ENCODE results near the gene HBEGF. TPM values are rescaled to one million over a fixed set of nuclear protein-coding genes. Genes with fewer than 3 reads are reported as not detected.

The HBEGF gene
- total and polyA plus RNA-seq, 2 donors (not counting 1 experiment from before 2014, with no cell fraction given), result 0.89 to 2.4 TPM

DNA sequence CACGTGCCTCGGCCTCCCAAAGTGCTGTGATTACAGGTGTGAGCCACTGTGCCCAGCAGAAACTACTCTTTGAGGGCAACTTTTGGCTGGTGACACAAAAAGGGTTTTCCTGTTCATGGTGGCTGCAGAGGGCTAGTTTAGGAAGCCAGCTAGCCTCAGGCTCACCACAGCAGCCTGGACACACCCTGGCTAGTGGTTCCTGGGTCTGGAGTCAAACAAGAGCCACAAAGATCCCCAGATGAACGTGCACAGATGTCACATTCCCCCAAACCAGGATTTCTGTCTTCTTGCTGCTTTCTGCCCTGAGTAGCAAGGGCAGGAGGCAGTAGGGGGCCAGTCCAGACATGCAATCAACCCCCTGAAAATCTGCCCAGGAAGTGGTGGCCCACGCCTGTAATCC lies 6.8 kb downstream of the HBEGF start:
- ChIA-PET POLR2A (no interaction called here), CTCF (interaction anchor here (18.0 kb wide), 1 partner anchor 94 kb away, joined by 594 read pairs; no protein-coding TSS in a partner anchor)
- Histone ChIP-seq H3K9me3 (ENCODE audit: control extremely low read depth in 1 of 3, control insufficient read depth in 2 of 3, insufficient read depth in 1 of 3, low read length in 2 of 3) (peaks cover 0 to 3% (median 0%) of the 10 kb centered on the region in 3 donors), H3K9ac (ENCODE audit: low read length) (no peak overlapping the region), H3K27me3 (replicated peaks in 1 of 4; ENCODE audit: control extremely low read depth in 1 of 4, control insufficient read depth in 3 of 4, insufficient read depth in 4 of 4, low read length in 3 of 4) (no peaks in the 10 kb centered on the region), H2AFZ (ENCODE audit: insufficient read depth, low read depth, low read length, poor library complexity, severe bottlenecking) (no peak overlapping the region), H3K4me1 (ENCODE audit: control insufficient read depth in 2 of 2, insufficient read depth in 2 of 2, low read length in 2 of 2) (peaks cover 26 to 32% of the 10 kb centered on the region in 2 donors), H3K27ac (ENCODE audit: low read length in 2 of 2) (no peak overlapping the region), H3K4me2 (replicated peaks; ENCODE audit: low read depth, low read length, poor library complexity, severe bottlenecking) (no peak overlapping the region), H3K4me3 (ENCODE audit: control extremely low read depth in 1 of 5, extremely low read depth in 1 of 5, insufficient read depth in 1 of 5, low read depth in 2 of 5, low read length in 4 of 5) (no peak overlapping the region), H4K20me1 (ENCODE audit: control insufficient read depth, insufficient read depth, low read length, poor library complexity, severe bottlenecking) (no peaks in the 10 kb centered on the region), H3K36me3 (replicated peaks in 1 of 2; ENCODE audit: control extremely low read depth in 1 of 2, control insufficient read depth in 1 of 2, extremely low read depth in 1 of 2, insufficient read depth in 2 of 2, low read length in 1 of 2) (peaks cover 0 to 2% of the 10 kb centered on the region in 2 experiments), H3K79me2 (ENCODE audit: control insufficient read depth, insufficient read depth, low read length) (no peaks in the 10 kb centered on the region)
- H3K27me3 Mint-ChIP-seq, result no peaks in the 10 kb centered on the region
- no peak for TF ChIP-seq EZH2 (IDR thresholded peaks at IDR 0.05; ENCODE audit: borderline replicate concordance, insufficient read depth, low read depth, low read length, poor library complexity, severe bottlenecking)
- TF ChIP-seq, protein P1, sequence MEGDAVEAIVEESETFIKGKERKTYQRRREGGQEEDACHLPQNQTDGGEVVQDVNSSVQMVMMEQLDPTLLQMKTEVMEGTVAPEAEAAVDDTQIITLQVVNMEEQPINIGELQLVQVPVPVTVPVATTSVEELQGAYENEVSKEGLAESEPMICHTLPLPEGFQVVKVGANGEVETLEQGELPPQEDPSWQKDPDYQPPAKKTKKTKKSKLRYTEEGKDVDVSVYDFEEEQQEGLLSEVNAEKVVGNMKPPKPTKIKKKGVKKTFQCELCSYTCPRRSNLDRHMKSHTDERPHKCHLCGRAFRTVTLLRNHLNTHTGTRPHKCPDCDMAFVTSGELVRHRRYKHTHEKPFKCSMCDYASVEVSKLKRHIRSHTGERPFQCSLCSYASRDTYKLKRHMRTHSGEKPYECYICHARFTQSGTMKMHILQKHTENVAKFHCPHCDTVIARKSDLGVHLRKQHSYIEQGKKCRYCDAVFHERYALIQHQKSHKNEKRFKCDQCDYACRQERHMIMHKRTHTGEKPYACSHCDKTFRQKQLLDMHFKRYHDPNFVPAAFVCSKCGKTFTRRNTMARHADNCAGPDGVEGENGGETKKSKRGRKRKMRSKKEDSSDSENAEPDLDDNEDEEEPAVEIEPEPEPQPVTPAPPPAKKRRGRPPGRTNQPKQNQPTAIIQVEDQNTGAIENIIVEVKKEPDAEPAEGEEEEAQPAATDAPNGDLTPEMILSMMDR (IDR thresholded peaks at IDR 0.05), result no peak
- no peak overlapping the region for H3K27ac Mint-ChIP-seq
- no peaks in the 10 kb centered on the region for H3K9me3 Mint-ChIP-seq (ENCODE audit: insufficient read depth)
- H3K4me1 Mint-ChIP-seq, result peaks cover 30% of the 10 kb centered on the region
- WGBS (ENCODE audit: insufficient coverage), result 74% methylated on average over 3 of the region's 4 CpGs
- intact Hi-C loops (cut with micrococcal nuclease), result no loop called here
- DNase-seq, result no peak
- H3K4me3 Mint-ChIP-seq, result no peak overlapping the region
- ATAC-seq (ENCODE audit: low read depth), result no peak

DNA sequence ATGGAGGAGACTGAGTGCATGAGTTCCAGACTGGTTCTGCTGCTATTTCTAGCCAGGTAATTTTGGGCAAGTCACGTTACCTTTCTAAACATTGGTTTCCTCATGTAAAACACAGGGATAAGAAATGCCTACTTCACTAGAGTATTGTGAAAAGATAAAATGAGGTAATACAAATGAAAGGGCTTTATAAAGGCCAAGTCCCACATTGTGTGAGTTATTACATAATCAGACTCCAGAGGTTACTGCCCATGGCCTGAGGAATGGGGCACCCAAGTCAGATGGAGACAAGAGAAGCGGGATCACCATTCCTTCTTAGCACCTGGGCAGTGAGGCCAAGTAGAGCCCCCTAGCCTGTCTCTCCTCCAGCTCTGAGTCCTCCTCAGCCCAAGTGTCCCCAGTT lies 7.5 kb downstream of the HBEGF start:
- intact Hi-C loops (cut with micrococcal nuclease), result no loop called here
- DNase-seq (no peak), ATAC-seq (ENCODE audit: low read depth) (no peak)
- no peak overlapping the region for H3K27ac ChIP-seq (ENCODE audit: low read length in 2 of 2)
- H3K4me3 ChIP-seq (ENCODE audit: control extremely low read depth in 1 of 5, extremely low read depth in 1 of 5, insufficient read depth in 1 of 5, low read depth in 2 of 5, low read length in 4 of 5), result no peak overlapping the region
- TF ChIP-seq EZH2 (IDR thresholded peaks at IDR 0.05; ENCODE audit: borderline replicate concordance, insufficient read depth, low read depth, low read length, poor library complexity, severe bottlenecking), result no peak
- TF ChIP-seq, protein P1 (IDR thresholded peaks at IDR 0.05), result no peak
- peaks cover 0 to 3% (median 0%) of the 10 kb centered on the region in 3 donors for H3K9me3 ChIP-seq (ENCODE audit: control extremely low read depth in 1 of 3, control insufficient read depth in 2 of 3, insufficient read depth in 1 of 3, low read length in 2 of 3)
- peaks cover 26 to 32% of the 10 kb centered on the region in 2 donors for H3K4me1 ChIP-seq (ENCODE audit: control insufficient read depth in 2 of 2, insufficient read depth in 2 of 2, low read length in 2 of 2)
- no peak overlapping the region for H3K4me2 ChIP-seq (replicated peaks; ENCODE audit: low read depth, low read length, poor library complexity, severe bottlenecking)
- Mint-ChIP-seq H3K27ac (no peak overlapping the region), H3K4me1 (peaks cover 26% of the 10 kb centered on the region), H3K9me3 (ENCODE audit: insufficient read depth) (no peaks in the 10 kb centered on the region), H3K4me3 (no peak overlapping the region), H3K27me3 (no peaks in the 10 kb centered on the region)
- no peaks in the 10 kb centered on the region for H3K79me2 ChIP-seq (ENCODE audit: control insufficient read depth, insufficient read depth, low read length)
- CTCF ChIA-PET, result interaction anchor here (18.0 kb wide), 1 partner anchor 93 kb away, joined by 594 read pairs; no protein-coding TSS in a partner anchor
- 88% methylated on average over 1 of the region's 2 CpGs for WGBS (ENCODE audit: insufficient coverage)
- no peaks in the 10 kb centered on the region for H3K27me3 ChIP-seq (replicated peaks in 1 of 4; ENCODE audit: control extremely low read depth in 1 of 4, control insufficient read depth in 3 of 4, insufficient read depth in 4 of 4, low read length in 3 of 4)
- H4K20me1 ChIP-seq (ENCODE audit: control insufficient read depth, insufficient read depth, low read length, poor library complexity, severe bottlenecking), result no peaks in the 10 kb centered on the region
- H2AFZ ChIP-seq (ENCODE audit: insufficient read depth, low read depth, low read length, poor library complexity, severe bottlenecking), result no peak overlapping the region
- no peak overlapping the region for H3K9ac ChIP-seq (ENCODE audit: low read length)
- H3K36me3 ChIP-seq (replicated peaks in 1 of 2; ENCODE audit: control extremely low read depth in 1 of 2, control insufficient read depth in 1 of 2, extremely low read depth in 1 of 2, insufficient read depth in 2 of 2, low read length in 1 of 2), result peaks cover 0 to 2% of the 10 kb centered on the region in 2 experiments
- POLR2A ChIA-PET, result no interaction called here

All from B cell (primary cell).